A549 (cell line): Measurements from ENCODE around the gene KRTAP12-2. TPM values are rescaled to one million over a fixed set of nuclear protein-coding genes. Genes with fewer than 3 reads are reported as not detected.

Experiments used
- ATAC-seq, 2 experiments: fragments of 200-7000 bp in 1 of 2; fragments of >200 bp in 1 of 2; cut with Nextera tagmentation in 1 of 2; cut with Tn5 transposase in 1 of 2; 3 replicates each; pipeline versions ENCODE4 v1.8.0 to v1.9.1; 2018 to 2020; ENCODE audit warnings: mild to moderate bottlenecking in 1 of 2, moderate library complexity in 1 of 2
- CTCF ChIA-PET: fragments of 300-600 bp; sonication (Branson Sonifier 250); formaldehyde crosslinking; extraction: SDS; loops from one replicate; lab custom pipeline; 2021; ENCODE audit warnings: antibody characterized with exemption, inconsistent platforms; lab: Yijun Ruan, JAX
- POLR2A ChIA-PET: fragments of 350-600 bp; formaldehyde crosslinking; extraction: SDS; loops from one replicate; lab custom pipeline; 2021; ENCODE audit warnings: antibody characterized with exemption, inconsistent platforms; lab: Yijun Ruan, JAX
- DNase-seq, 2 experiments: peaks; one replicate each; pipeline versions ENCODE4 v3.0.0 to v3.0.0-alpha.2; 2011 to 2016; ENCODE audit warnings: low read depth in 1 of 2, low spot score in 1 of 2
- FAIRE-seq: peaks from 2 replicates; lab custom pipeline; 2011; peaks lifted over from hg19 to GRCh38; lab: Jason Lieb, UNC
- H3K27ac ChIP-seq, 2 experiments: fragments of >200 bp; sonication (Bioruptor Twin); formaldehyde crosslinking; 3 replicates each; pipeline ENCODE4 v1.5.1; 2016 to 2017
- H3K4me1 ChIP-seq: fragments of >200 bp; sonication (Bioruptor Twin); formaldehyde crosslinking; 3 replicates; pipeline ENCODE4 v1.6.1; 2016
- H3K4me2 ChIP-seq: fragments of >200 bp; sonication (Bioruptor Twin); formaldehyde crosslinking; 3 replicates; pipeline ENCODE4 v1.6.1; 2016
- H3K4me3 ChIP-seq: fragments of >200 bp; sonication (Bioruptor Twin); formaldehyde crosslinking; 3 replicates; pipeline ENCODE4 v1.5.1; 2016
- H3K9me3 ChIP-seq: fragments of >200 bp; sonication (Bioruptor Twin); formaldehyde crosslinking; 3 replicates; pipeline ENCODE4 v1.6.1; 2016
- CHD2 ChIP-seq: fragments of 150-350 bp; IDR thresholded peaks from 2 replicates; pipeline ENCODE4 v1.6.1; 2014; ENCODE audit warnings: low read length; ENCODE audit not compliant: partially characterized antibody
- CHD4 ChIP-seq: fragments of 200-600 bp; sonication (generic); IDR thresholded peaks from 2 replicates; pipeline ENCODE4 v1.6.1; 2016; ENCODE audit warnings: antibody characterized with exemption, mild to moderate bottlenecking, borderline replicate concordance
- EHF ChIP-seq: fragments of 250-450 bp; sonication (Bioruptor Pico); IDR thresholded peaks from 2 replicates; pipeline ENCODE4 v1.5.0; 2020; ENCODE audit warnings: mild to moderate bottlenecking
- ESRRA ChIP-seq: fragments of 150-350 bp; IDR thresholded peaks from 2 replicates; pipeline ENCODE4 v1.6.1; 2014; ENCODE audit warnings: mild to moderate bottlenecking, low read length, borderline replicate concordance
- FOXS1 ChIP-seq: fragments of 250-450 bp; sonication (Bioruptor Pico); IDR thresholded peaks from 2 replicates; pipeline ENCODE4 v1.5.0; 2020; ENCODE audit warnings: mild to moderate bottlenecking, moderate library complexity
- GATA3 ChIP-seq: IDR thresholded peaks from 2 replicates; pipeline ENCODE4 v1.6.1; 2012; ENCODE audit warnings: borderline replicate concordance
- HDAC2 ChIP-seq: fragments of 200-600 bp; sonication (generic); IDR thresholded peaks from 2 replicates; pipeline ENCODE4 v1.6.1; 2016
- HEYL ChIP-seq: fragments of 250-450 bp; sonication (Bioruptor Pico); IDR thresholded peaks from 2 replicates; pipeline ENCODE4 v1.8.0; 2021; ENCODE audit warnings: mild to moderate bottlenecking, moderate library complexity
- HOXB13 ChIP-seq: fragments of 250-450 bp; sonication (Bioruptor Pico); IDR thresholded peaks from 2 replicates; pipeline ENCODE4 v1.5.0; 2020; ENCODE audit warnings: low read depth, mild to moderate bottlenecking, moderate library complexity
- KDM1A ChIP-seq: fragments of 200-600 bp; sonication (generic); IDR thresholded peaks from 2 replicates; pipeline ENCODE4 v1.6.1; 2016; ENCODE audit warnings: low read depth, mild to moderate bottlenecking
- MYC ChIP-seq: IDR thresholded peaks from 2 replicates; pipeline ENCODE4 v1.6.1; 2012; ENCODE audit warnings: mild to moderate bottlenecking, inconsistent platforms, low read length, improper control_type of control experiment, borderline replicate concordance
- RCOR1 ChIP-seq: fragments of 150-350 bp; IDR thresholded peaks from 2 replicates; pipeline ENCODE4 v1.6.1; 2014; ENCODE audit warnings: antibody characterized with exemption, low read length, low read depth
- RNF2 ChIP-seq: fragments of 200-600 bp; sonication (generic); IDR thresholded peaks from 2 replicates; pipeline ENCODE4 v1.6.1; 2016; ENCODE audit warnings: low read depth, mild to moderate bottlenecking, antibody characterized with exemption, moderate library complexity, borderline replicate concordance
- SMC3 ChIP-seq: fragments of >200 bp; sonication (Bioruptor Twin); formaldehyde crosslinking; IDR thresholded peaks from 3 replicates; pipeline ENCODE4 v1.6.1; 2018; ENCODE audit warnings: inconsistent platforms
- TFCP2L1 ChIP-seq: fragments of 250-450 bp; sonication (Bioruptor Pico); IDR thresholded peaks from 2 replicates; pipeline ENCODE4 v1.5.0; 2021; ENCODE audit warnings: mild to moderate bottlenecking
- ZNF302 ChIP-seq: fragments of 250-450 bp; sonication (Bioruptor Pico); IDR thresholded peaks from 2 replicates; pipeline ENCODE4 v1.9.0; 2021; ENCODE audit warnings: inconsistent platforms, mild to moderate bottlenecking, moderate library complexity
- ZSCAN20 ChIP-seq: fragments of 250-450 bp; sonication (Bioruptor Pico); IDR thresholded peaks from 2 replicates; pipeline ENCODE4 v1.8.0; 2022; ENCODE audit warnings: mild to moderate bottlenecking, moderate library complexity
- WGBS: methylation state at CpG from one replicate; pipeline ENCODE4 v1.1.6; 2017; ENCODE audit errors: missing lambda C conversion rate; 5-methylcytosine and 5-hydroxymethylcytosine counted together
- polyA plus RNA-seq, 4 experiments: library from polyadenylated mRNA; depleted of rRNA in 3 of 4; stranded (reverse); fragments of >200 nt; fragmentation: RNase III in 1 of 4; extraction: RNeasy Plus Mini Kit Qiagen cat#74134 plus additional on column Dnase treatment in 1 of 4; gene quantifications; 2 replicates in 3 of 4; 3 replicates in 1 of 4; pipeline ENCODE4 v1.2.3, GENCODE V29; 2011 to 2017
- TF ChIP-seq, protein P1 (sequence below): fragments of 250-450 bp; sonication (Bioruptor Pico); IDR thresholded peaks from 2 replicates; pipeline ENCODE4 v1.5.0; 2020; ENCODE audit warnings: low read depth, mild to moderate bottlenecking, moderate library complexity
- TF ChIP-seq, protein P2 (sequence below): fragments of 450-650 bp; IDR thresholded peaks from 2 replicates; pipeline ENCODE4 v1.6.1; 2014; ENCODE audit warnings: antibody characterized with exemption
- TF ChIP-seq, protein P3 (sequence below): fragments of 150-350 bp; IDR thresholded peaks from 2 replicates; pipeline ENCODE4 v1.6.1; 2014; ENCODE audit warnings: low read depth, mild to moderate bottlenecking, low read length

Gene KRTAP12-2
- polyA plus RNA-seq, 2 of the 4 experiments (the other 2 are of a cell fraction): not detected

DNA sequence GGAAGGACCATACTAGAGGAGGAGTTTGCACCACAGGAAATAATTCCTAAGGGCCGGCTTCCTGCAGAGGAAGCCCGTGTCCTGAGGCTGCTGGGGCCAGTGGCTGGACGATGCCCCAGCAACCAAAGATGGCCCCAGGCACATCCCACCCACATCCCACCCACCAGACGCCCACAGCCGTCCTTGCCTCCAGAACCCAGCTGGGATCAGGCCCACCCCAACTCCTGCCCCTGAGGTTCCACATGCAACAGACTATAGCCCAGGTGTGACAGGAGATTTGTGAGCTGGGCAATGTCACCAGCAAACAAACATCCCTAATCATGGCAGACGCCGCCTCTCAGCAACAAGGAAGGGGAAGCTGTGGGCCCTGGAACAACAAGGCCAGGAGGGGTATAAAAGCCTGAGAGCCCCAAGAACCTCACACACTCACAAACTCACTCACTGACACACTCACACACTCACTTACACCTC is 40.0 kb downstream of the KRTAP12-2 start, which contains the start of gene KRTAP10-9:
TSS of gene KRTAP10-9 (plus strand) at position 421 of the 471 bp plus-strand sequence. CDS start 79 bp downstream, outside the sequence.
- ChIA-PET POLR2A (interaction anchor here (0.6 kb wide), 1 partner anchor 23 kb away, joined by 3 read pairs; no protein-coding TSS in a partner anchor), CTCF (no interaction called here)
- H3K4me3 ChIP-seq: no peak within 1 kb of the TSS
- WGBS: 38% methylated on average over 5 of the region's 7 CpGs
- TF ChIP-seq ESRRA: no peak
- TF ChIP-seq CHD4: no peak
- no peak for TF ChIP-seq FOXS1 (CRISPR knock-in tag)
- TF ChIP-seq EHF (CRISPR knock-in tag): no peak
- no peak for TF ChIP-seq HOXB13 (CRISPR knock-in tag)
- no peak for TF ChIP-seq ZNF302 (CRISPR knock-in tag)
- TF ChIP-seq, protein P1, sequence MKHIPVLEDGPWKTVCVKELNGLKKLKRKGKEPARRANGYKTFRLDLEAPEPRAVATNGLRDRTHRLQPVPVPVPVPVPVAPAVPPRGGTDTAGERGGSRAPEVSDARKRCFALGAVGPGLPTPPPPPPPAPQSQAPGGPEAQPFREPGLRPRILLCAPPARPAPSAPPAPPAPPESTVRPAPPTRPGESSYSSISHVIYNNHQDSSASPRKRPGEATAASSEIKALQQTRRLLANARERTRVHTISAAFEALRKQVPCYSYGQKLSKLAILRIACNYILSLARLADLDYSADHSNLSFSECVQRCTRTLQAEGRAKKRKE (CRISPR knock-in tag): no peak
- no peak for TF ChIP-seq TFCP2L1 (CRISPR knock-in tag)
- TF ChIP-seq SMC3: no peak
- H3K27ac ChIP-seq: no peak within 1 kb of the TSS
- no peaks in the 10 kb centered on the region for H3K4me1 ChIP-seq
- H3K9me3 ChIP-seq: peaks cover 19% of the 10 kb centered on the region; the same call in 2 of the 3 replicates
- DNase-seq: no peak
- no peak for ATAC-seq
- no peak within 1 kb of the TSS for H3K4me2 ChIP-seq
- no peak for FAIRE-seq

DNA sequence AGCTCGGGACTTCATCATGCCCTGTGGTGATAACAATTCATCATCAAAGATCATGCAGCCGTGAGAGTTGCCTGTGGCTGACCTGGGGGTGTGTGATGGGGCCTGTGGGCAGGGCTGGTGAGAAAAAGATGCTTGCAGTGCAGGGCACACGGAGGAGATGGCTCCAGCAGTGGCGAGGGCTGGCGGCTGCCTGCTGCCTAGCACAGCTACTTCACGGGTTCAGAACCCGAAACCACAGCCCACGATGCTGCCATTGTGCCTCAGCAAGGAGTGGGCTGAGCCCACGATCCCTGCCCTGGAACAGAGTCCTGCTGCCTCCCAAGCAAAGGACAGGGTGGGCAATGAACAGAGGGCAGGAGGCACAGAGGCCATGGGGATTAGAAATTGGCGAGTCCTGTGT is 40.5 kb downstream of the KRTAP12-2 start:
- no peak overlapping the region for H3K27ac ChIP-seq
- no peak for FAIRE-seq
- H3K4me2 ChIP-seq: no peak overlapping the region
- CTCF ChIA-PET: no interaction called here
- H3K4me1 ChIP-seq: no peaks in the 10 kb centered on the region
- H3K9me3 ChIP-seq: peaks cover 17% of the 10 kb centered on the region; the same call in 2 of the 3 replicates
- no peak overlapping the region for H3K4me3 ChIP-seq
- 38% methylated on average over 10 of the region's 10 CpGs for WGBS
- no peak for DNase-seq
- TF ChIP-seq GATA3 (no peak), RCOR1 (no peak)
- TF ChIP-seq, all 56 proteins: peak for 0
- no peak for ATAC-seq
- POLR2A ChIA-PET: interaction anchor here (0.6 kb wide), 1 partner anchor 23 kb away, joined by 3 read pairs; no protein-coding TSS in a partner anchor

DNA sequence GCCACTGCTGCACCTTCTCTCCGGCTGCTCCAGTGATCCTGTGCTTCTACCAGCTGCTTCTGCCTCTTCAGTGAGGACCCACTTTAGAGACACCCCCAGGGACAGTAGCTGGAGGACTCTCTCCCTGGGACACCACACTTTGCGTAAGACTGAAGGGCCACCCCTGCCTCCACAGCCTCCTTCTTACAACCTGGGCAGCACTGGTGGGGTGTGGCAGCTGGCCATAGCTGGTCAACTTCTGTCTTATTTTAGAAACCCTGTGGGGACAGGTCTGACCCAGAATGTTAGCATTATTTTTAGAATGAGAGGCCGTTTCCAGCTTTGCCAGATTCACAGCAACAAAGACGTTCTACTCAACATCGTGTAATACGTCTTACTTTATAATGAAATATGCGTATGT is 41.0 kb downstream of the KRTAP12-2 start:
- FAIRE-seq (no peak), ATAC-seq (no peak), DNase-seq (no peak)
- Histone ChIP-seq H3K27ac (no peak overlapping the region), H3K4me3 (no peak overlapping the region), H3K9me3 (peaks cover 17% of the 10 kb centered on the region; the same call in 2 of the 3 replicates), H3K4me1 (no peaks in the 10 kb centered on the region), H3K4me2 (no peak overlapping the region)
- ChIA-PET POLR2A (interaction anchor here (0.6 kb wide), 1 partner anchor 24 kb away, joined by 3 read pairs; no protein-coding TSS in a partner anchor), CTCF (interaction anchor here (1.1 kb wide), 1 partner anchor 47 kb away, joined by 3 read pairs; no protein-coding TSS in a partner anchor)
- no peak for TF ChIP-seq HEYL
- no peak for TF ChIP-seq KDM1A
- no peak for TF ChIP-seq RNF2
- TF ChIP-seq CHD4: no peak
- TF ChIP-seq RCOR1: no peak
- TF ChIP-seq, protein P2, sequence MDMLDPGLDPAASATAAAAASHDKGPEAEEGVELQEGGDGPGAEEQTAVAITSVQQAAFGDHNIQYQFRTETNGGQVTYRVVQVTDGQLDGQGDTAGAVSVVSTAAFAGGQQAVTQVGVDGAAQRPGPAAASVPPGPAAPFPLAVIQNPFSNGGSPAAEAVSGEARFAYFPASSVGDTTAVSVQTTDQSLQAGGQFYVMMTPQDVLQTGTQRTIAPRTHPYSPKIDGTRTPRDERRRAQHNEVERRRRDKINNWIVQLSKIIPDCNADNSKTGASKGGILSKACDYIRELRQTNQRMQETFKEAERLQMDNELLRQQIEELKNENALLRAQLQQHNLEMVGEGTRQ: no peak
- TF ChIP-seq HOXB13 (CRISPR knock-in tag): no peak
- no peak for TF ChIP-seq HDAC2
- TF ChIP-seq CHD2: no peak
- TF ChIP-seq, protein P3, sequence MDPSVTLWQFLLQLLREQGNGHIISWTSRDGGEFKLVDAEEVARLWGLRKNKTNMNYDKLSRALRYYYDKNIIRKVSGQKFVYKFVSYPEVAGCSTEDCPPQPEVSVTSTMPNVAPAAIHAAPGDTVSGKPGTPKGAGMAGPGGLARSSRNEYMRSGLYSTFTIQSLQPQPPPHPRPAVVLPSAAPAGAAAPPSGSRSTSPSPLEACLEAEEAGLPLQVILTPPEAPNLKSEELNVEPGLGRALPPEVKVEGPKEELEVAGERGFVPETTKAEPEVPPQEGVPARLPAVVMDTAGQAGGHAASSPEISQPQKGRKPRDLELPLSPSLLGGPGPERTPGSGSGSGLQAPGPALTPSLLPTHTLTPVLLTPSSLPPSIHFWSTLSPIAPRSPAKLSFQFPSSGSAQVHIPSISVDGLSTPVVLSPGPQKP: no peak
- TF ChIP-seq MYC: no peak
- no peak for TF ChIP-seq ZSCAN20 (CRISPR knock-in tag)
- WGBS: 62% methylated on average over 7 of the region's 7 CpGs
